Measurements from ENCODE around the gene CMTM8.

CMTM8 gene

DNA sequence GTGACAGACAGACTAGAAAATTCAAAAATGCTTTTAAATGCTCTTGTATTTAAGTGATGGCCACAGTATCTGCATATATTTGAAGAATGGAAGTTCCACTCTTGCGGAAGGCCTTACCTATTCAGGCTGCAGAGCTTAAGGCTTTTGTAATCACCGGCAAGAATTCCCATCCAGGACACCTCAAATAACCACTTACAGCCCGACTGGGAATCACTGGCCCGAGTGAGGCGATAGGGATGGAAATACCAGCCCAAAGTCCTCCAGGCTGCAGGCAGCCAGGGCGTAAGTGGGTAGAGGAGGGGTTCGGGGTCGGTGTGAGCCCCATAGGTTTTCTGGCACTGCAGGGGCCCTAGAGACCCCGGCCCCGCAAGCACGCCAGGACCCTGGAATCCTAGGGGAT is 162.6 kb downstream of the CMTM8 start:
- no peak for DNase-seq (ENCODE audit: low read depth)
- no peak for TF ChIP-seq CTCF (IDR thresholded peaks at IDR 0.05; ENCODE audit: control insufficient read depth, extremely low read depth, insufficient read depth)
- no peak overlapping the region for H3K4me3 ChIP-seq (ENCODE audit: low read depth, low read length)

GRCh38 chr3:32401556-32402081 is 163.1 kb downstream of the CMTM8 start:
- TF ChIP-seq CTCF (IDR thresholded peaks at IDR 0.05; ENCODE audit: control insufficient read depth, extremely low read depth, insufficient read depth) = no peak
- no peak for DNase-seq (ENCODE audit: low read depth)
- no peak overlapping the region for H3K4me3 ChIP-seq (ENCODE audit: low read depth, low read length)

GRCh38 chr3:32403663-32404062 is 165.2 kb downstream of the CMTM8 start:
- no peak overlapping the region for H3K4me3 ChIP-seq (ENCODE audit: low read depth, low read length)
- DNase-seq (ENCODE audit: low read depth) = no peak
- no peak for TF ChIP-seq CTCF (IDR thresholded peaks at IDR 0.05; ENCODE audit: control insufficient read depth, extremely low read depth, insufficient read depth)

GRCh38 chr3:32404714-32405113 is 166.2 kb downstream of the CMTM8 start:
- no peak for TF ChIP-seq CTCF (IDR thresholded peaks at IDR 0.05; ENCODE audit: control insufficient read depth, extremely low read depth, insufficient read depth)
- no peak overlapping the region for H3K4me3 ChIP-seq (ENCODE audit: low read depth, low read length)
- DNase-seq (ENCODE audit: low read depth) = no peak

GRCh38 chr3:32405155-32405554 is 166.7 kb downstream of the CMTM8 start:
- H3K4me3 ChIP-seq (ENCODE audit: low read depth, low read length) = no peak overlapping the region
- no peak for DNase-seq (ENCODE audit: low read depth)
- TF ChIP-seq CTCF (IDR thresholded peaks at IDR 0.05; ENCODE audit: control insufficient read depth, extremely low read depth, insufficient read depth) = no peak

GRCh38 chr3:32405711-32406323 is 167.3 kb downstream of the CMTM8 start:
- no peak for TF ChIP-seq CTCF (IDR thresholded peaks at IDR 0.05; ENCODE audit: control insufficient read depth, extremely low read depth, insufficient read depth)

More at GRCh38 chr3:32405711-32406323, 167.3 kb downstream of the CMTM8 start:
- H3K4me3 ChIP-seq (ENCODE audit: low read depth, low read length) = no peak overlapping the region
- peak; percentile 82 for DNase-seq (ENCODE audit: low read depth)

Data from LNCaP clone FGC (cell line).